ENCODE measurements around the gene CKB. TPM values are rescaled to one million over a fixed set of nuclear protein-coding genes. Genes with fewer than 3 reads are reported as not detected.

CKB gene
- total RNA-seq = 16.1 and 27.5 TPM in 2 replicates

DNA sequence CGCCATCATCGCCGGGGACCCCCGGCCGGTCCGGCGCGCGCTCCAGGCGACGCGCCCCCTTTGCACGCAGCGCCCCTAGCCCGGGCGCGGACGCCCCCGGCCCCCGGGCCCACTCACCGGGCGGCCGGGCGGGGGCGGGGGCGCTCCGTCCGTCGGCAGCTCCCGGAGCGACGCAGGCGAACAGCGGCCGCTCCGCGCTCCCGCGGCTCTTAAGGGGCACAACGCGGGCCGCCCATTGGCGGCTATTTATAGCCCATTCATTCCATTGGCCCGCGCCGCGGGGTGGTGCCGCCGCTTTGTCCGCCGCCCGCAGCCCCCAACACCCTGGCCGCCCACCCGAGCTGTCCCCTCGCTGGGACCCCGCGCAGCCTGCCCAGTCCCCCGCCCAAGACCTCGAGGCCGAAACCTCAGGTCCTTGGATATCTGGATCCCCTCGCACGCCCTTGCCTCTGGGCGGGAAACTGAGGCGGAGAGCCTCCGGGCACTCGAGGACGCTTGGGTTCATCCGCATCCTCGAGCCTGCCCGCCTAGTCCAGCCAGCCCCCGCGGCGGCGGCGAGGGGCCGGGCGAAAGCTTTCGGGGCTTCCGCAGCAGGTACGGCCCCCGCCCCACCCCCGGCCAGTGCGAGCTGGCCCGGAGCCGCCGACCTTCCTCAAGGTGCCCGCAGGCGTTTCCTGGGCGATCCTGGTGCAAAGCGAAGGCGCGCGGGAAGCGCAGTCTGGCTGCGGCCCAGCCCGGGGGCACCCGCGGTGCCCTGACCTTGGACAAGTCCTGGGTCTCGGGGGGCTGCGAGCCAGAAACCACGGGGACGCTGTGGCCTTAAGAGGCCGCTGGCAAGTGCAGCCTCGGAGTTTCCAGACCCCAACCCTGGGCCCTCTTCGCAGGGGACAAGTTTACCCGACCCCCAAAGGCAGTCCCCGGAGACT, at the start of gene CKB:
Gene CKB (minus strand): TSS at position 182 of the 926 bp plus-strand sequence. CDS start 337 bp downstream, outside the sequence.

DNA sequence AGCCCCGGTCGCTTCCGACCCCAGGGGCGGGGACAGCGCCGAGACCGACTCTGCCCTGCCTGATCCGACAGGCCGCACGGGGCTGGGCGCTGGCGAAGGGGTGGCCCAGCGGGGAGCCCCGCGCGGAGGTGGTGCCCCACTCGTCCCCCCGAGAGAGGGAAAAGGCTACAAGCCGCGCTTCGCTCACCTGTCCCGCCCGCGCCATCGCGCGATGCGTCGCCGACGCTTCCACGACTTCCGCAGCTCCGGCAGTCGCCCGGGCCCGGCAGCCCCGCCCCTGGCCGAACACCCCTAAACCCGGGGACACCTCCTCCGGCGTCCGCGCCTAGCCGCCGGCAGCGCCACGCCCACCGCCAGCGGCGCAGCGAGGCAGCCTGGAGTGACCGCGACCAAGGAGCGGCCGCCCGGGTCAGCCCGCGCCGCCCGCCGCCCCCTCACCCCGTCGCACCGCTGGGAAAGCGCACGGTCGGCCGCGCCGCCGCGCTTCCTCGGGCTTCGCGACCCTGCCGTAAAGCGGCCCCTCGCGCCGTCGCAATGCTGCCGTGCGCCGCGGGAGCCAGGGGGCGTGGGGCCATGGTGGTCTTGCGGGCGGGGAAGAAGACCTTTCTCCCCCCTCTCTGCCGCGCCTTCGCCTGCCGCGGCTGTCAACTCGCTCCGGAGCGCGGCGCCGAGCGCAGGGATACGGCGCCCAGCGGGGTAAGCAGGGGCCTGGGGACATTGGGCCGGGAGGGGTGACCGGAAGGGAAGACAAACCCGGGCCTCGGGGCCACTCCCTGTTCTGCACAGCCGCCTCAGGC, 40.0 kb upstream of the CKB start, which contains the start of the genes BAG5 and COA8:
Gene BAG5 (minus strand): TSS at position 229 of the 797 bp plus-strand sequence. CDS start 1,493 bp downstream, outside the sequence.
Gene COA8 (plus strand): TSS at position 532 of the 797 bp plus-strand sequence. CDS start 42 bp downstream, at position 574.

GRCh38 chr14:103528587-103529382, 6.2 kb upstream of the CKB start, which contains the start of gene TRMT61A:
TSS of gene TRMT61A (plus strand) at chr14:103529196. CDS start at chr14:103529979, 783 bp downstream.

Other genes with a start within 250 kb of the CKB start
- gene EIF5, start 188.6 kb downstream of the CKB start, total RNA-seq = 134 and 227 TPM in 2 replicates
- gene MARK3, start 137.4 kb downstream of the CKB start, total RNA-seq = 65.9 and 75.1 TPM in 2 replicates
- gene TRMT61A, start 6.4 kb upstream of the CKB start, total RNA-seq = 10.6 and 16.8 TPM in 2 replicates
- 24.1 and 25.2 TPM in 2 replicates for gene BAG5, start 39.8 kb upstream of the CKB start, total RNA-seq
- 17.7 and 22.5 TPM in 2 replicates for gene COA8, start 40.1 kb upstream of the CKB start, total RNA-seq
- 184 and 219 TPM in 2 replicates for gene KLC1, start 106.4 kb upstream of the CKB start, total RNA-seq
- gene XRCC3, start 192.6 kb upstream of the CKB start, total RNA-seq = 6.1 and 7.2 TPM in 2 replicates
- 55.0 and 72.9 TPM in 2 replicates for gene ZFYVE21, start 193.0 kb upstream of the CKB start, total RNA-seq